Measurements from ENCODE around the gene PRDM16.

DNA sequence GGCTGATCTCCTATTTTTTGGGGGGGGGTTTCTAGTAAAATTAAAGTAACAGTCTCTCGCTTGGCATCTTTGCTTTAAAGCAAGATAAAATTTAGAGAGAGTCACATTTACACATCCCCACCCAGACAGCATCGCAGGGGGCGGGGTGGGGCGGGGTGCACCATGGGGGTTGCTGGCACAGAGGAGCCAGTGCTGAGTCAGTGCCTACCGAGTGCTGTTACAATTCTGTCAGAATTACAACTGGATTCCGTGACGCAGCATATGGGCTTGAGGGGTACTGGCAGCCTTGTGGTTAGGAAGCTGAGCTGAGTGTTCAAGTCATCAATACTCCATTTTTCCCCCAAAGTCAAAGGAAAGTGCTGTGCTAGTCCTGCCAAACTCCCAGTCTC is 175.9 kb downstream of the PRDM16 start:
- no peak for TF ChIP-seq CTCF (IDR thresholded peaks at IDR 0.05)
- TF ChIP-seq ZNF138 (CRISPR knock-in tag; conservative IDR thresholded peaks at IDR 0.05), result no peak
- TF ChIP-seq SMAD3 (CRISPR knock-in tag; IDR thresholded peaks at IDR 0.05; ENCODE audit: borderline replicate concordance), result no peak
- no peak for TF ChIP-seq RELA (CRISPR knock-in tag; IDR thresholded peaks at IDR 0.05; ENCODE audit: borderline replicate concordance)
- no peak for TF ChIP-seq NFE2L1 (CRISPR knock-in tag; IDR thresholded peaks at IDR 0.05)
- TF ChIP-seq, protein P1, sequence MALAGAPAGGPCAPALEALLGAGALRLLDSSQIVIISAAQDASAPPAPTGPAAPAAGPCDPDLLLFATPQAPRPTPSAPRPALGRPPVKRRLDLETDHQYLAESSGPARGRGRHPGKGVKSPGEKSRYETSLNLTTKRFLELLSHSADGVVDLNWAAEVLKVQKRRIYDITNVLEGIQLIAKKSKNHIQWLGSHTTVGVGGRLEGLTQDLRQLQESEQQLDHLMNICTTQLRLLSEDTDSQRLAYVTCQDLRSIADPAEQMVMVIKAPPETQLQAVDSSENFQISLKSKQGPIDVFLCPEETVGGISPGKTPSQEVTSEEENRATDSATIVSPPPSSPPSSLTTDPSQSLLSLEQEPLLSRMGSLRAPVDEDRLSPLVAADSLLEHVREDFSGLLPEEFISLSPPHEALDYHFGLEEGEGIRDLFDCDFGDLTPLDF (CRISPR knock-in tag; IDR thresholded peaks at IDR 0.05), result no peak
- no peak for TF ChIP-seq ZNF121 (CRISPR knock-in tag; IDR thresholded peaks at IDR 0.05)
- no peak for TF ChIP-seq FOXJ3 (CRISPR knock-in tag; IDR thresholded peaks at IDR 0.05; ENCODE audit: borderline replicate concordance)
- TF ChIP-seq SP1 (CRISPR knock-in tag; conservative IDR thresholded peaks at IDR 0.05), result no peak
- no peak for TF ChIP-seq ZSCAN18 (CRISPR knock-in tag; IDR thresholded peaks at IDR 0.05)
- no peak for TF ChIP-seq FOXK1 (CRISPR knock-in tag; IDR thresholded peaks at IDR 0.05)
- no peak for TF ChIP-seq ATF6 (CRISPR knock-in tag; IDR thresholded peaks at IDR 0.05)
- no peak for TF ChIP-seq ESRRA (CRISPR knock-in tag; IDR thresholded peaks at IDR 0.05; ENCODE audit: borderline replicate concordance)
